ENCODE measurements around the gene BSCL2.
"Not testable (repeated sequence)": the region's sequence is repeated elsewhere in the genome, so short reads cannot be mapped to it uniquely, and the experiment has no call there.

BSCL2 gene

GRCh38 chr11:62716816-62717215 lies 9.6 kb upstream of the BSCL2 start:
- DNase-seq (ENCODE audit: low spot score), result no peak

- DNase-seq (ENCODE audit: low spot score), result no peak
Measured at GRCh38 chr11:62716206-62716605, 9.0 kb upstream of the BSCL2 start.

- DNase-seq (ENCODE audit: low spot score), result no peak
Measured at GRCh38 chr11:62715150-62716130, 8.2 kb upstream of the BSCL2 start.

- DNase-seq (ENCODE audit: low spot score), result no peak
Measured at GRCh38 chr11:62713343-62713742, 6.1 kb upstream of the BSCL2 start.

- DNase-seq (ENCODE audit: low spot score), result no peak
Measured at GRCh38 chr11:62712861-62713260, 5.6 kb upstream of the BSCL2 start.

- DNase-seq (ENCODE audit: low spot score), result no peak
Measured at GRCh38 chr11:62712276-62712812, 5.1 kb upstream of the BSCL2 start.

GRCh38 chr11:62710001-62710345 lies 2.7 kb upstream of the BSCL2 start:
- no peak for DNase-seq (ENCODE audit: low spot score)

GRCh38 chr11:62709247-62710000 lies 2.2 kb upstream of the BSCL2 start:
- DNase-seq (ENCODE audit: low spot score), result no peak

GRCh38 chr11:62708793-62709192 lies 1.6 kb upstream of the BSCL2 start:
- no peak for DNase-seq (ENCODE audit: low spot score)

- no peak for DNase-seq (ENCODE audit: low spot score)
Measured at GRCh38 chr11:62708392-62708791, 1.2 kb upstream of the BSCL2 start.

GRCh38 chr11:62706850-62707247 lies 375 bp downstream of the BSCL2 start:
- DNase-seq (ENCODE audit: low spot score), result no peak

- DNase-seq (ENCODE audit: low spot score), result peak; percentile 90
Measured at GRCh38 chr11:62705880-62706849, 1.1 kb downstream of the BSCL2 start.

- no peak for DNase-seq (ENCODE audit: low spot score)
Measured at GRCh38 chr11:62705413-62705812, 1.8 kb downstream of the BSCL2 start.

- DNase-seq (ENCODE audit: low spot score), result not testable (repeated sequence)
Measured at GRCh38 chr11:62703921-62704320, 3.3 kb downstream of the BSCL2 start.

- DNase-seq (ENCODE audit: low spot score), result no peak
Measured at GRCh38 chr11:62702246-62702645, 5.0 kb downstream of the BSCL2 start.

- DNase-seq (ENCODE audit: low spot score), result peak; percentile 89
Measured at GRCh38 chr11:62694455-62695167, 12.6 kb downstream of the BSCL2 start.

GRCh38 chr11:62693624-62694023 lies 13.6 kb downstream of the BSCL2 start:
- not testable (repeated sequence) for DNase-seq (ENCODE audit: low spot score)

GRCh38 chr11:62689421-62690183 lies 17.6 kb downstream of the BSCL2 start, which contains the start of gene LRRN4CL:
Gene LRRN4CL (minus strand): TSS chr11:62689530. CDS start chr11:62688508, 1,022 bp downstream.
- DNase-seq (ENCODE audit: low spot score), result no peak

GRCh38 chr11:62688491-62688890 lies 18.7 kb downstream of the BSCL2 start:
- DNase-seq (ENCODE audit: low spot score), result no peak

Data from HuH-7.5 (cell line).